ENCODE measurements around the gene ANKS1B.
"Not testable (repeated sequence)": the region's sequence is repeated elsewhere in the genome, so short reads cannot be mapped to it uniquely, and the experiment has no call there.

Gene ANKS1B

GRCh38 chr12:99035803-99036202, 948.9 kb downstream of the ANKS1B start:
- DNase-seq: no peak

GRCh38 chr12:99034201-99034600, 950.5 kb downstream of the ANKS1B start:
- not testable (repeated sequence) for DNase-seq

DNA sequence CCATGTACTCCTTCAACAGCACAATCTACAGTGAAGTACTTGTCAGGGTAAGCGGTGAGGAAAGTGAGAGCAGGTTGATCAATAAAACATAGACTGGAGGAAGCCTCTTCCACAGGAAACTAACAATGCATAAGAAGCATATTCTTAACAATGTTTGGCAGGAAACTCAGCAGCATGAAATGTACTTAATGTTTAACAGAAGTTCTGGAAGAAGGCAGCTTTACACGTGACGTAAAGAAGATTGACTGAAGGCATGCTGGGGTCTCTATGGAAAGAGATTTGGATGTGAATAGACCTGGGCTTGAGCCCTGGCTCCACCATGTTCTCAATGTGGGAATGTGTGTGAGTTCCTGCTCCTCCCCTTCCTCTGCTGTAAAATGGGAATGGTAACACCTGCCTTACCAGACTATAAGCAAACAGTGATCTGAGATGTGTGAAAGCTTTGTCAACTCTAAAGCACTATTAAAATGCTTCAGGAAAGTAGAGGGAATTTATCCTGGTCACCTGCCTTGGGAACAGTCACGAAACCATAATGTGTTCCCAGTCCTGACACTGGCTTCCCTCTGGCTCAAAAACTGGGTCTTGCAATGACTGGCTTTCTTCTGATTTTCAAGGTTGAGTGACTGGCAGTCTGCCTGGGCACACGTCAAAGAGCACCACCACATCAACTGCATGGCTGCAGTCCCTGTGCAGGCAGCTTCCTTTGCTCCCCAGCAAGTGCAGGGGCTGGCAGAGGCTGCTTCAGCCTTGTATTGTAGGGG, 955.0 kb downstream of the ANKS1B start:
- no peak for DNase-seq

DNA sequence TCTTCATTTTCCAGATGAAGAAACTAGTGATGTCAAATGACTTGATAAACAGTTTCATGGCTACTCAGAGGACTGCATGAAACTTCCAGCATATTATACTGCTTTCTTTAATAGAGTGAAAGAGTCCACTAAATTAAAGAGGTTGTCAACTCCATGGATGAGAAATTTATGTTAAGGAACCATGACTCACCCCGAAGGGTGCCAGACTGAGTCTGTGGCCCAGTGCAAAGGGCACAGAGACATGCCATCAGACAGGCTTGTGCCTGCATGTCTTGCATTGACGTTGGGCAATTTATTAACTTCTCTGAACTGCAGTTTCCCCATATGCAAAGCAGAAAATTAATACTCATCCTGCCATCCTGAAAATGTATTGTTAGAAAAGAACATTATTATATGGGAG, 957.3 kb downstream of the ANKS1B start:
- no peak for DNase-seq

GRCh38 chr12:99027055-99027393, 957.7 kb downstream of the ANKS1B start:
- no peak for DNase-seq

DNA sequence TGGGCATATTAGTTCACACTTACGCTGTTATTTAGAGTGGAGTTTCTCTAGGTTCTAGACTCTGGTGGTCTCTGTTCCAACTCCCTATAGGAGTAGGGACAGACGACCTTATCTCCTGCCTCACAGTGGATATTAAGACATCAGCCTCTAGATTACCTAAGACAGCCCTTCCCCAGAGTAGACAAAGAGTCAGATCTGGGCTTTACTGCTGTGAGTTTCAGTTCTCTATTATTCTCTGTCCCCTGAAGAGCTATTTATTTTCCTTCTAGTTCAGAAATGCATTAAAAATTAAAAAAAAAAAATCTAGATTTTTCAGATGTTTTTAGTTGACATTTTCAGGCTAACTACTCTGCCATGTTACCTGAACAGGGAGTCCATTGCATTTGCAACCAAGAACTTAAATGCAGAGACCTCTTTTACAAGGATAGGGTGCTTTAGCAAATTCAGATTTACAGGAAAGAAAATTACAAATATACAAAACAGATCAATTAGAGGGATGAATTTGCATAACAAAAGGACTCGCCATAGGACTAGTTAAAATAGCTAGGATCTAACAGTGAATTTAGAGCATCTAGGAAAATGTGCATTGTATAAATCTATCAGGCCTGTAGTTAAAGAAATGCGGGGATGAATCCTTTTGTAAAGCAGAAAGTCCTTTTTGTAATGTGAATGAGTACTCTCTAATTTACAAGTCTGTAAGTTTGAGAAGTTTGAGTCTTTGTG, 958.2 kb downstream of the ANKS1B start:
- DNase-seq: no peak

- no peak for DNase-seq
Measured at GRCh38 chr12:99024870-99025269, 959.9 kb downstream of the ANKS1B start.

GRCh38 chr12:99024191-99024590, 960.5 kb downstream of the ANKS1B start:
- DNase-seq: no peak

GRCh38 chr12:99020871-99021270, 963.9 kb downstream of the ANKS1B start:
- no peak for DNase-seq

DNA sequence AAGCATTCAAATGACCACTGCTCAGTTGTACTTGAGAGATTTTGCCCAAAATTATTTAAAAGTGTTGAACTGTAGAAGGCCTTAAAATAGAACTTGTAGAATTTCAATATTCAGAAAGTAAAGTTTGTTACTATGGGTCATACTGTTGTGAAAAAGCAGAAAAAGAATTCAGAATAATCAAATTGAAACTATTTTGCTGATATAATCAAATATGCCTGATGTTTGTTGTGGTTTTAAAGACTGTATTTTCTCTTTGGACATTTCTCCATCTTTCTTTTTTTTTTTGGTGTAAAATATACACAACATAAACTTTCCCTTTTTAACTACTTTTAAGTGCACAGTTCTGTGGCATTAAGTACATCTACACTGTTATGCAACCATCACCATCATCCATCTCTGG, 964.9 kb downstream of the ANKS1B start:
- DNase-seq: no peak

- DNase-seq: no peak
Measured at GRCh38 chr12:99017971-99018370, 966.8 kb downstream of the ANKS1B start.

DNA sequence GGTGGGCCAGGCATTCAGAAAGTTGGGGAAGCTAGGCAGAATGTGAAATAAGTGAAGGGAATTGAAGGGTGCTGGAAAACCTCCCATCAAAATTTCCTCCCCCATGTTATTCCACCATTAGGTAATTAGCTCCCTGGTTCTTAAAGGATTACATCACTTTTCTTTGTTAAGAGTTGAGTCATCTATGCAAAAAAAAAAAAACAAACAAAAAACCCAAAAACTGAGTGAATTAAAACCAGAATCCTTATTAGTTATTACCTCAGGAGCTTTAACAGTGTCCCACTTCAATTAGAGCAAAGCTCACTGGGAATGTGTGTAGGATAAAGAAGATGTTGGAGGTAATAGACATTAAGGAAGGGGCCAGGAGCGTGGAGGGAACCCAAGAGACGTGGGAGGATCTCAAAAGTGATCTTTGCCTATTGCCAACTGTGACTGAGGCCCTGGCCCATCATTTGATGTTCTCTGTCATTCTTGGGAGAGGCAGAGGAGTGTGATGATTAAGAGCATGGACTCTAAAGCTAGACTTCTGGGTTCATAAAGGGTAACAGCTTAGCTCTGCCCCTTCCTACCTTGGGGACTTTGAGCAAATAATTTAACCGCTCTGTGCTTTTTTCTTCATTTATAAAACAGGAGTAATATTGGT, 975.0 kb downstream of the ANKS1B start:
- no peak for DNase-seq

DNA sequence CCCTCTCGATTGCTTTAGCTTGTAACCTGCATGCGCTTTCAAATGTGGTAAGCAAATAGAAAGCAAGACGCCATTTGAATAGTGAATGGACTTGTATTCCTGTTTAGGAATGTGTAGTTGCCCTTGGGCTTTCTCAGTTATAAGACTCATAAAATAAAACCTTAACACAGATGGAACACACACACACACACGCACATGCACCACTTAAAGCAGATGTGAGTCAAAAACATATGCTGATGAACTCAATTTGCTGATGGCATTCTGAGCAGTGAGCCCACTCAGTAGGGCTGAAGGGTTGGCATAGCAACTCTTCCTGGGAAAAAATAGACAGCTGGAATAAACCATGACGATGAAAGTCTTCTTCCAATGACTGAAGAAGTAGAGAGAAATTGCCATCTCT, 979.1 kb downstream of the ANKS1B start:
- no peak for DNase-seq

DNA sequence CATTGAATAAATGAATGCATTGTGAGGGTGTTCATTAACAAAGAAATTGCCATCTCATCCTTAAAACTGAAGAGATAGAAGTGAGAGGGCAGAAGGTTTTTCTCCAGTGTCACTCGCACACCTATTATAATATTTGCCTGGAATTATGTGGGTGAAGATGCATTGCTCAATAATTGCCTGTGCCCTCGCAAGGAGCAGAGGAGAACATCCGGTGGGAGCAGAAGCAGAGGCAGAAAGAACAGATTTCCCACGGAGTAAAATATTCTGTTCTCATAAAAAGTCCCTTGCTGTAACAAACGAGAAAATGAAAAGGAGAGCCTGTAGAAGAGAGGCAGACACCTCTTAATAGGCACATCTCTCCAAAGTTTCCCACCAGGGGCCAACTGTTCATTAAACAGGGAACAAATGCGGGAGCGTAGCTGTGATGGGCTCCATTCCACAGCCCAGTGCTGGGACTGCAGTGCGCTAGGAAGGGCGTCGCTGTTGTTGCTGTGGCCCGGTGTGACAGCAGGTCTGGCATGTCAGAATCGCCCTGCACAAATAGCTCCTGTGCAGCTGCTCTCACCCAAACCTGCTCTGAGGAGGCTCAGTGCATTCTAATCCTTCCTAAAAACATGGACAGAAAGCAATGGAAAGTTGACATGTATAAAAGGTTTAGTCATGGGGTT, 979.8 kb downstream of the ANKS1B start:
- no peak for DNase-seq

DNA sequence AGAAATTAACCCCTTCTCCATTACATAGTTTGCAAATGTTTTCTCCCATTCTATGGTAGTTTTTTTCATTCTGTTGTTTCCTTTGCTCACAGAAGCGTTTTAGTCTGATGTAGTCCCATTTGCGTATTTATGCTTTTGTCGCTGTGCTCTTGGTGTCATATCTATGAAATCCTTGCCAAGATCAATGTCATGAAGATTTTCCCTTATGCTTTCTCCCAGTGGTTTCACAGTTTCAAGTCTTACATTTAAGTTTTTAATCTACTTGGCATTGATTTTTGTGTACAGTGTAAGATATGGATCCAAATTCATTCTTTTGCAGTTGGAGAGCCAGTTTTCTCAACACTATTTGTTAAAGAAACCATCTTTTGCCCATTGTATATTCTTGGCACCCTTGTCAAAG, 982.0 kb downstream of the ANKS1B start:
- no peak for DNase-seq

DNA sequence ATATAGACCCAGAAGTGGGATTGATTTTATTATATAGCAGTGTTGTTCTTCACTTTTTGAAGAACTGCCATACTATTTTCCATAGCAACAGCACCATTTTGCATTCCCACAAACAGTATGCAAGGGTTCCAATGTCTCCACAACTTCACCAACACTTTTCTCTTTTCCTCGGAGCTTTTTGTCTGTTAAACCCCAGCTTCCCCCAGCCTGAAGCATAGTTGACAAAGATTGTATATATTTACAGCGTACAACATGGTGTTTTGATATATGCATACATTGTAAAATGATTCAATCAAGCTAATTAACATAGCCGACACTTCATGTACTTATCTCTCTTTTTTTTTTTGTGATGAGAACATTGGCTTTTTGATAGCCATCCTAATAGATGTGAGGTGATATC, 982.6 kb downstream of the ANKS1B start:
- DNase-seq: no peak

DNA sequence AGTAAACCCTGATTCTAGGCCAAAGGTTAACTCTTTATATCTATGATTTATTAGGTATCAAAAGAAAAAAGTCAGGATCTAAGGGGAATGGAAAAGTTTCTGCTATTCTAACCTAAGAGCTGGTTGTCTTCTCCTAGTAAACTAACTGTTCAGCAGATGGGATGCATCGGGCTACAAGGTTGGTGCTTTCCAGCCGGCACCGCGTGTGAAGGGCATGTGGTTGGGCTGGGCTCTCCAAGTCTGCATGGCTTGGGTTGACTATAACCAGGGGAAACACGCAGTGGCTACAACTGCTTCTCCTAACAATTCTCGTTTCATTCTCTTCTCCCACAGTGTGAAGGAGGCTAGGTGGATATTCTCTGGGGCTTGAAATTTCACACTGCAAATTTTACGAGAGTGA, 985.2 kb downstream of the ANKS1B start:
- no peak for DNase-seq

DNA sequence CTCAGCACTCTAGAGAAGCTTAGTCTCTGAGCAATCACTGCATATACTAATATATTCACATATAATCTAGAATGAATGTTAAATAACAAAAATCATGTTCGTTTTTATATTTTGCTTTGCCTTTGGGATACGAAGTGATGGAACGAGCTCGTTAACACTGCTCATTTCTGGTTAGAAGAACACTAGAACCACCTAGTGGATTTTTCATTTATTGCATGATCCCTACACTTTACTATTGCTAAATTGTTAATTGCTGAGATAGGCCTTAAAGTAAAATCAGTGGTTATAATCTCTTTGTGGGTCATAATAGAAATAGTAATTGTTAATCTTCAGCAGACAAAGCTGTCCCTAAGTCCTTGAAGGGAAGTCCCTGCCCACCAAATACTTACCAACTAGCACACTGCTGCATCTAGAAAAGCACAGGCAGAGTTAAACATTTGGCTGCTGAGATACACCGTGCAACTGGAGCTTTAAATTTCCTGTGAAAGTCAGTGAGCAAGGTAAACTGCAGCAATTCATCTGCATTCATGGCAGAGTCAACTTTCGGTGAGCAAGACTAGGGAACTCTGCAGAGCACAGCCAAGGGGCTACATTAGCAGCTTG, 985.9 kb downstream of the ANKS1B start:
- peak; percentile 11 for DNase-seq

GRCh38 chr12:98997899-98998298, 986.8 kb downstream of the ANKS1B start:
- no peak for DNase-seq

DNA sequence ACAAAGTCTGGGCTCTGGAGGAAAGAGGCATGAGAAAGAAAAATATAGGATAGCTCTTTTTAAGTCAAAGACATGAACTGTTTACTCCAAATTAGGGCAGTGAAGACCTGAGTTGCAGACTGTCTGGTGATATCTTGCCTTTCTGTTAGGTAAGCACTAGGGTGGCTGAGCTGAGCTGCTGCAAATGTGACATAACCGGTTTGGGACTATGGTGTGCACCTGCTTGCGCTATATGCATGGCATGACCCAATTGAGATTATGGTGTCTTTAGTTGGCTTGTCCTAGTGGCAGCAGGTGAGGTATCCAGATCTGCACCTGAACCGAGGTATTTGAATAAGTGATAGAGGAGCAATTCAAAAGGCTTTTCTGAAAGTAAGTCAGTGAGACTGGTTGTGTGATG, 994.1 kb downstream of the ANKS1B start:
- DNase-seq: no peak

GRCh38 chr12:98985156-98985555, 999.6 kb downstream of the ANKS1B start:
- no peak for DNase-seq

GRCh38 chr12:98983647-98984046, 1001.1 kb downstream of the ANKS1B start:
- no peak for DNase-seq

DNA sequence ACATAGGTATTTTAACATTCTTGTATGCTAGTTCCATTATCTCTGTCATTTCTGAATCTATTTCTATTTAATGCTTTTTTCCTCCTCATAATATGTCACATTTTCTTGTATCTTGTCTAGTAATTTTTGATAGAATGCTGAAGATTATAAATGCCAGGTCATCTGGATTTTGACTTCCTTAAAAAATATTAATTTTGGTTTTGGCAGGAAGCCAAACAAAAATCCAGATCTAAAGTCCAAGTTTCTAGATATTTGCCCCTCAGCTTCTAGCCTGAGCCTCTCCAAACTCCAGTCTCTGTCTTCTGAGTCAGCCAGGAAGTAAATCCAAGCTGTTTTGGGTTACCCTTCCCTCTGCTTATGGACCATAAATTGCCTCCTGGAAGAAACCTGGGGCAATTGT, 1004.2 kb downstream of the ANKS1B start:
- no peak for DNase-seq
